ENCODE results near the gene SLC4A2.

Gene SLC4A2

GRCh38 chr7:151110236-151110940, 51.0 kb downstream of the SLC4A2 start:
- FAIRE-seq (no peak), DNase-seq (ENCODE audit: extremely low spot score, insufficient read length, low read depth) (no peak)

- DNase-seq (ENCODE audit: extremely low spot score, insufficient read length, low read depth) (peak; percentile 82), FAIRE-seq (peak; percentile 84)
These were observed 51.7 kb downstream of the SLC4A2 start for GRCh38 chr7:151110941-151111645.

GRCh38 chr7:151113344-151114150, 54.2 kb downstream of the SLC4A2 start:
- no peak for FAIRE-seq
- no peak for DNase-seq (ENCODE audit: extremely low spot score, insufficient read length, low read depth)

- DNase-seq (ENCODE audit: extremely low spot score, insufficient read length, low read depth), result no peak
- no peak for FAIRE-seq
These were observed 55.0 kb downstream of the SLC4A2 start for GRCh38 chr7:151114151-151115090.

GRCh38 chr7:151115121-151115835, 55.9 kb downstream of the SLC4A2 start:
- FAIRE-seq (no peak), DNase-seq (ENCODE audit: extremely low spot score, insufficient read length, low read depth) (no peak)

- FAIRE-seq (no peak), DNase-seq (ENCODE audit: extremely low spot score, insufficient read length, low read depth) (no peak)
These were observed 56.5 kb downstream of the SLC4A2 start for GRCh38 chr7:151115836-151116418.

GRCh38 chr7:151116603-151117440, 57.4 kb downstream of the SLC4A2 start:
- DNase-seq (ENCODE audit: extremely low spot score, insufficient read length, low read depth), result no peak
- no peak for FAIRE-seq

GRCh38 chr7:151117565-151117964, 58.2 kb downstream of the SLC4A2 start:
- FAIRE-seq, result no peak
- DNase-seq (ENCODE audit: extremely low spot score, insufficient read length, low read depth), result no peak

- no peak for FAIRE-seq
These were observed 59.0 kb downstream of the SLC4A2 start for GRCh38 chr7:151118108-151119054.

GRCh38 chr7:151119055-151119415, 59.6 kb downstream of the SLC4A2 start:
- FAIRE-seq, result no peak
- DNase-seq (ENCODE audit: extremely low spot score, insufficient read length, low read depth), result no peak

More at GRCh38 chr7:151118108-151119054, 59.0 kb downstream of the SLC4A2 start:
- DNase-seq (ENCODE audit: extremely low spot score, insufficient read length, low read depth), result no peak

GRCh38 chr7:151119902-151120301, 60.5 kb downstream of the SLC4A2 start:
- DNase-seq (ENCODE audit: extremely low spot score, insufficient read length, low read depth), result no peak
- no peak for FAIRE-seq

GRCh38 chr7:151120896-151121295, 61.5 kb downstream of the SLC4A2 start:
- FAIRE-seq (no peak), DNase-seq (ENCODE audit: extremely low spot score, insufficient read length, low read depth) (no peak)

- FAIRE-seq (no peak), DNase-seq (ENCODE audit: extremely low spot score, insufficient read length, low read depth) (no peak)
These were observed 62.2 kb downstream of the SLC4A2 start for GRCh38 chr7:151121380-151122170.

- no peak for FAIRE-seq
- no peak for DNase-seq (ENCODE audit: extremely low spot score, insufficient read length, low read depth)
These were observed 62.9 kb downstream of the SLC4A2 start for GRCh38 chr7:151122276-151122675.

GRCh38 chr7:151122796-151123157, 63.4 kb downstream of the SLC4A2 start:
- DNase-seq (ENCODE audit: extremely low spot score, insufficient read length, low read depth) (no peak), FAIRE-seq (no peak)

- DNase-seq (ENCODE audit: extremely low spot score, insufficient read length, low read depth) (no peak), FAIRE-seq (no peak)
These were observed 63.9 kb downstream of the SLC4A2 start for GRCh38 chr7:151123158-151123821.

Data from GM18507 (cell line).